Neural cell (in vitro differentiated cells): ENCODE data around the gene KRTAP5-10. TPM values are rescaled to one million over a fixed set of nuclear protein-coding genes. Genes with fewer than 3 reads are reported as not detected.

ENCODE experiments used
- H2AFZ ChIP-seq: fragments of 200-600, 300-800 bp; sonication (generic), shearing (Covaris generic); 2 replicates; pipeline ENCODE4 v1.6.0; 2014; ENCODE audit warnings: low read depth, mild to moderate bottlenecking, antibody characterized with exemption, low read length, moderate library complexity
- H3F3A ChIP-seq: fragments of 200-600 bp; shearing (Covaris generic); 2 replicates; pipeline ENCODE4 v1.6.1; 2016; ENCODE audit warnings: mild to moderate bottlenecking, moderate library complexity, mixed read lengths, antibody characterized with exemption, low read length; ENCODE audit not compliant: insufficient read depth, poor library complexity, severe bottlenecking
- H3K27ac ChIP-seq: fragments of 200-600, 300-800 bp; sonication (generic), shearing (Covaris generic); 2 replicates; pipeline ENCODE4 v1.5.1; 2014; ENCODE audit warnings: mild to moderate bottlenecking, low read length, moderate library complexity
- H3K27me3 ChIP-seq: fragments of 300-800, 200-600 bp; sonication (generic), shearing (Covaris generic); 2 replicates; pipeline ENCODE4 v1.6.0; 2014; ENCODE audit warnings: mild to moderate bottlenecking, low read depth, low read length, moderate library complexity; ENCODE audit not compliant: insufficient read depth
- H3K36me3 ChIP-seq: fragments of 300-800, 200-600 bp; sonication (generic), shearing (Covaris generic); 2 replicates; pipeline ENCODE4 v1.5.1; 2014; ENCODE audit warnings: mild to moderate bottlenecking, antibody characterized with exemption, low read length, moderate library complexity; ENCODE audit not compliant: insufficient read depth
- H3K4me2 ChIP-seq: fragments of 300-800, 200-600 bp; sonication (generic), shearing (Covaris generic); 2 replicates; pipeline ENCODE4 v1.6.0; 2014; ENCODE audit warnings: mild to moderate bottlenecking, low read length
- H3K4me3 ChIP-seq: fragments of 300-800, 200-600 bp; sonication (generic), shearing (Covaris generic); 2 replicates; pipeline ENCODE4 v1.5.1; 2014; ENCODE audit warnings: mild to moderate bottlenecking, low read length, moderate library complexity
- H3K79me2 ChIP-seq: fragments of 200-600 bp; shearing (Covaris generic); replicated peaks from 2 replicates; pipeline ENCODE4 v1.6.0; 2014; ENCODE audit warnings: mild to moderate bottlenecking, low read length, moderate library complexity; ENCODE audit not compliant: insufficient read depth
- H3K9ac ChIP-seq: fragments of 300-800, 200-600 bp; sonication (generic), shearing (Covaris generic); 2 replicates; pipeline ENCODE4 v1.6.1; 2016; ENCODE audit warnings: mild to moderate bottlenecking, low read length, mixed read lengths
- H3K9me2 ChIP-seq: fragments of 200-600 bp; shearing (Covaris generic); 2 replicates; pipeline ENCODE4 v1.6.1; 2016; ENCODE audit warnings: mild to moderate bottlenecking, low read length, mixed read lengths; ENCODE audit not compliant: insufficient read depth
- H3K9me3 ChIP-seq: fragments of 200-600, 300-800 bp; sonication (generic), shearing (Covaris generic); 2 replicates; pipeline ENCODE4 v1.6.1; 2016; ENCODE audit warnings: mild to moderate bottlenecking, mixed run types, low read length, moderate library complexity, mixed read lengths
- H4K20me1 ChIP-seq: fragments of 200-600 bp; shearing (Covaris generic); 2 replicates; pipeline ENCODE4 v1.6.1; 2016; ENCODE audit warnings: mild to moderate bottlenecking, mixed run types; ENCODE audit not compliant: insufficient read depth
- CTCF ChIP-seq: fragments of 450-650 bp; IDR thresholded peaks from 2 replicates; pipeline ENCODE4 v1.5.1; 2014; ENCODE audit warnings: antibody characterized with exemption, mild to moderate bottlenecking, moderate library complexity; ENCODE audit not compliant: poor library complexity, severe bottlenecking
- EP300 ChIP-seq: fragments of 450-650 bp; conservative IDR thresholded peaks from 2 replicates; pipeline ENCODE4 v1.6.1; 2014; ENCODE audit warnings: antibody characterized with exemption, mild to moderate bottlenecking, moderate library complexity; ENCODE audit not compliant: poor library complexity, severe bottlenecking
- EZH2 ChIP-seq: fragments of 200-600, 300-800 bp; shearing (Covaris generic), sonication (generic); IDR thresholded peaks from 2 replicates; pipeline ENCODE4 v1.6.1; 2014; ENCODE audit warnings: antibody characterized with exemption, low read length, borderline replicate concordance, mild to moderate bottlenecking; ENCODE audit not compliant: insufficient read depth, poor library complexity, severe bottlenecking
- MXI1 ChIP-seq: fragments of 450-650 bp; conservative IDR thresholded peaks from 2 replicates; pipeline ENCODE4 v1.6.1; 2014; ENCODE audit warnings: antibody characterized with exemption, mild to moderate bottlenecking; ENCODE audit not compliant: poor library complexity, severe bottlenecking
- POLR2AphosphoS5 ChIP-seq: IDR thresholded peaks from 2 replicates; pipeline ENCODE4 v1.6.1; 2012
- RAD21 ChIP-seq: fragments of 450-650 bp; conservative IDR thresholded peaks from 2 replicates; pipeline ENCODE4 v1.6.1; 2014; ENCODE audit warnings: antibody characterized with exemption, mild to moderate bottlenecking, moderate library complexity
- REST ChIP-seq: IDR thresholded peaks from 2 replicates; pipeline ENCODE4 v1.6.1; 2012; ENCODE audit warnings: borderline replicate concordance
- SMC3 ChIP-seq: fragments of 450-650 bp; conservative IDR thresholded peaks from 2 replicates; pipeline ENCODE4 v1.6.1; 2014; ENCODE audit warnings: antibody characterized with exemption, mild to moderate bottlenecking, moderate library complexity; ENCODE audit not compliant: poor library complexity
- TAF1 ChIP-seq: IDR thresholded peaks from 2 replicates; pipeline ENCODE4 v1.6.1; 2012; ENCODE audit warnings: low read depth
- polyA plus RNA-seq: library from polyadenylated mRNA; depleted of rRNA; stranded (reverse); fragments of >200 nt; gene quantifications from 2 replicates; pipeline ENCODE4 v1.2.3, GENCODE V29; 2014

Gene KRTAP5-10
- polyA plus RNA-seq, 1 donor from 2014 or later = not detected

GRCh38 chr11:71519546-71519945, 45.8 kb upstream of the KRTAP5-10 start:
- no peaks in the 10 kb centered on the region for H3K9me3 ChIP-seq
- no peak overlapping the region for H2AFZ ChIP-seq
- H4K20me1 ChIP-seq = no peaks in the 10 kb centered on the region
- H3K27ac ChIP-seq = no peak overlapping the region
- no peak for TF ChIP-seq SMC3
- TF ChIP-seq POLR2AphosphoS5 = no peak
- no peak for TF ChIP-seq CTCF
- no peak for TF ChIP-seq MXI1
- no peak for TF ChIP-seq EP300
- no peak for TF ChIP-seq TAF1
- TF ChIP-seq RAD21 = no peak
- no peak for TF ChIP-seq REST
- no peak for TF ChIP-seq EZH2
- no peaks in the 10 kb centered on the region for H3K9me2 ChIP-seq
- no peaks in the 10 kb centered on the region for H3F3A ChIP-seq
- H3K79me2 ChIP-seq = no peaks in the 10 kb centered on the region
- H3K4me3 ChIP-seq = no peak overlapping the region
- H3K4me2 ChIP-seq = no peak overlapping the region
- no peak overlapping the region for H3K9ac ChIP-seq
- no peaks in the 10 kb centered on the region for H3K27me3 ChIP-seq
- H3K36me3 ChIP-seq = no peaks in the 10 kb centered on the region

- Histone ChIP-seq H3K27ac (no peak overlapping the region), H3K4me2 (no peak overlapping the region), H3F3A (no peaks in the 10 kb centered on the region), H3K9me3 (no peaks in the 10 kb centered on the region), H3K9me2 (no peaks in the 10 kb centered on the region), H2AFZ (no peak overlapping the region), H3K79me2 (no peaks in the 10 kb centered on the region), H3K9ac (no peak overlapping the region), H3K4me3 (no peak overlapping the region), H4K20me1 (no peaks in the 10 kb centered on the region), H3K36me3 (no peaks in the 10 kb centered on the region), H3K27me3 (no peaks in the 10 kb centered on the region)
- no peak for TF ChIP-seq TAF1
- no peak for TF ChIP-seq MXI1
- TF ChIP-seq POLR2AphosphoS5 = no peak
- TF ChIP-seq RAD21 = no peak
- TF ChIP-seq CTCF = no peak
- no peak for TF ChIP-seq REST
- no peak for TF ChIP-seq EP300
- TF ChIP-seq SMC3 = no peak
- no peak for TF ChIP-seq EZH2
These were observed 40.0 kb upstream of the KRTAP5-10 start for GRCh38 chr11:71525188-71525937.
